Measurements from ENCODE around the gene RNASEH2A.

RNASEH2A gene

DNA sequence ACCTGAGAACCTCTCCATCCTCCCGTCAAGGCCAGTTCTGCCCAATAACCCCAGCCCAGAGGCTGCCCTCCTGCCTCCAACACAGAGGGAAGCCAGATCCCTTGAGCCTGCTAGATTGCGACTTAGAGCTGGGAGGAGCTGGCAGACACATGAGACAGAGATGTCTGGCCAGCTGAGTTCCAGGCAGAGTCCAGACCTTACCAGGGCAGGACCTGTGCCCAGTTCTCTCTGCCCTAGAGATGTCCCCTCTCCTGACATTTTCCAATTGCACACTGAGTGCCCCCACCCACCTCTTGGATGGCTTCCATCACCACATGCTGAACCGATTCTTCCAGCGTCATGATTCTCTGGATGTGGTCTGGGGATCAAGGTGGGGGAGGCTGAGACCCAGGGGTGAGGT is 34.1 kb upstream of the RNASEH2A start:
- TF ChIP-seq TAF1 (IDR thresholded peaks at IDR 0.05; ENCODE audit: borderline replicate concordance, insufficient read depth, low read length) (no peak), SIN3A (IDR thresholded peaks at IDR 0.05; ENCODE audit: borderline replicate concordance, insufficient read depth, low read length) (no peak), FOXP2 (optimal IDR thresholded peaks at IDR 0.05; ENCODE audit: borderline replicate concordance, extremely low read depth, extremely low read length, insufficient read depth) (no peak), POLR2AphosphoS5 (IDR thresholded peaks at IDR 0.05; ENCODE audit: low read depth, low read length) (no peak)
- TF ChIP-seq, protein P1, sequence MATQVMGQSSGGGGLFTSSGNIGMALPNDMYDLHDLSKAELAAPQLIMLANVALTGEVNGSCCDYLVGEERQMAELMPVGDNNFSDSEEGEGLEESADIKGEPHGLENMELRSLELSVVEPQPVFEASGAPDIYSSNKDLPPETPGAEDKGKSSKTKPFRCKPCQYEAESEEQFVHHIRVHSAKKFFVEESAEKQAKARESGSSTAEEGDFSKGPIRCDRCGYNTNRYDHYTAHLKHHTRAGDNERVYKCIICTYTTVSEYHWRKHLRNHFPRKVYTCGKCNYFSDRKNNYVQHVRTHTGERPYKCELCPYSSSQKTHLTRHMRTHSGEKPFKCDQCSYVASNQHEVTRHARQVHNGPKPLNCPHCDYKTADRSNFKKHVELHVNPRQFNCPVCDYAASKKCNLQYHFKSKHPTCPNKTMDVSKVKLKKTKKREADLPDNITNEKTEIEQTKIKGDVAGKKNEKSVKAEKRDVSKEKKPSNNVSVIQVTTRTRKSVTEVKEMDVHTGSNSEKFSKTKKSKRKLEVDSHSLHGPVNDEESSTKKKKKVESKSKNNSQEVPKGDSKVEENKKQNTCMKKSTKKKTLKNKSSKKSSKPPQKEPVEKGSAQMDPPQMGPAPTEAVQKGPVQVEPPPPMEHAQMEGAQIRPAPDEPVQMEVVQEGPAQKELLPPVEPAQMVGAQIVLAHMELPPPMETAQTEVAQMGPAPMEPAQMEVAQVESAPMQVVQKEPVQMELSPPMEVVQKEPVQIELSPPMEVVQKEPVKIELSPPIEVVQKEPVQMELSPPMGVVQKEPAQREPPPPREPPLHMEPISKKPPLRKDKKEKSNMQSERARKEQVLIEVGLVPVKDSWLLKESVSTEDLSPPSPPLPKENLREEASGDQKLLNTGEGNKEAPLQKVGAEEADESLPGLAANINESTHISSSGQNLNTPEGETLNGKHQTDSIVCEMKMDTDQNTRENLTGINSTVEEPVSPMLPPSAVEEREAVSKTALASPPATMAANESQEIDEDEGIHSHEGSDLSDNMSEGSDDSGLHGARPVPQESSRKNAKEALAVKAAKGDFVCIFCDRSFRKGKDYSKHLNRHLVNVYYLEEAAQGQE (IDR thresholded peaks at IDR 0.05; ENCODE audit: insufficient read depth in 1 of 2, low read depth in 2 of 2, low read length in 2 of 2): no peak

DNA sequence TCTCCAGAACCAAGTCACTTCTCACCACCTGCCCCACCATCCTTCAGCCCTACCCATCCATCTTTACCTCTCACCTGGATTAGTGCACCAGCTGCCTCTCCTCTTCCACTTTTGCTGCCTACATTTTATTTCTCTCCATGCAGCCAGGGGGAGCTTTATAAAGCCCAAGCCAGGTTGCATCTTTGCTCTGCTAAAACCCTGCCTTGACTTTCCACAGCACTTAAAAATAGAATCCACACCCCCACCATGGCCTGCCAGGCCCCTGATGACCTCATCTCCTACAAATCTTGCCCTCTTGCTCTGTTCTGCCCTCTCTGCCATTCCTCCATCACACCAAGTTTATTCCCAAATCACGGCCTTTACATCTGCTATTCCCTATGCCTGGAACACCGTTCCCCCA is 32.8 kb upstream of the RNASEH2A start:
- TF ChIP-seq FOXP2 (optimal IDR thresholded peaks at IDR 0.05; ENCODE audit: borderline replicate concordance, extremely low read depth, extremely low read length, insufficient read depth) (no peak), TAF1 (IDR thresholded peaks at IDR 0.05; ENCODE audit: borderline replicate concordance, insufficient read depth, low read length) (no peak), POLR2AphosphoS5 (IDR thresholded peaks at IDR 0.05; ENCODE audit: low read depth, low read length) (no peak), SIN3A (IDR thresholded peaks at IDR 0.05; ENCODE audit: borderline replicate concordance, insufficient read depth, low read length) (no peak)
- TF ChIP-seq, protein P1 (IDR thresholded peaks at IDR 0.05; ENCODE audit: insufficient read depth in 1 of 2, low read depth in 2 of 2, low read length in 2 of 2): no peak

DNA sequence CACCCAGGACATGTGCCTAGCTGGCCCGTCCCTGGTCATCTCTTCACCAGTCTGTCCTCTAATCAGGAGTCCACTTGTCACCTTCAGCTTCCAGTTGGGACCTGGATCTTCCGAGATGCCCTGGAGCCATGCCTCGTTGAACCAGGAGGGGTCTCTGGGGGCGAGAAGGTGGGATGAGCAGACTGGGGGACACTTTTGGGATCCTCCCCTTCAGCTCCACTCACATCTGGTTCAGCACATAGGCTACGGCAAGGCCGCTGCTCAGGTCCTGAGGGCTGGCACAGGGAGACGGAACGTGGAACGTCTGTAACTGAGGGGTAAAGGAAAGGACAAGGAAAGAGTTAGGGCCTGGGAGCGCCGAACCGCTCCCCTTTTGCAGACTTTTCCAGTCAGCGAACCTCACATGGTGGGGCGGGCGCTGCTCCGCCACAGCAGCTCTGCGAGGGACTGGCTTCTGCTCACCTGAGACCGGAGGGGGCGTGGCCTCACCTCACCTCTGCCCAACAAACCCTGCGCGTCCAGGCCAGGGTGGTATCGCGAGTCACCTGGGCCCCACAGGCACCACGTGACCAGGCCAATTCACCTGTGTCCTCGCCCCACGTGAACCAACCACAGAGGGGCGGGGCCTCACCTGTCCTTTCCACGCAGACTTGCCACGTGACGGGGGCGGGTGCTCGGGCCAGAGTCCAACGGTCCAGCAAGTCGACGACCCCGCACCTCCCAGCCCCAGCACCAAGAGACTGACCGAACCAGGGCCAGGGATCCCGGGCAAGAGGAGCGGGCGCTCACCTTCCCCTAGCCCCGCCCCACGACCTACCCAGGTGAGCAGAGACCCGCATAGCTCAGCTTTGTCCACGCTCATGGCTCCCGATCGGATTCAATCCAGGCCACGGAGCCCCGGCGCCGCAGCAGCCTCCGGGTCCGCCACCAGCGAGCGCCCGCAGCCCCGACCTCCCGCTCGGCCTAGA is 31.5 kb upstream of the RNASEH2A start, which contains the start of gene HOOK2:
Gene HOOK2, minus strand, starts transcription at position 965 of the 968 bp plus-strand sequence. Its CDS starts 103 bp downstream, at position 862.
- TF ChIP-seq TAF1 (IDR thresholded peaks at IDR 0.05; ENCODE audit: borderline replicate concordance, insufficient read depth, low read length) (no peak), FOXP2 (optimal IDR thresholded peaks at IDR 0.05; ENCODE audit: borderline replicate concordance, extremely low read depth, extremely low read length, insufficient read depth) (no peak), POLR2AphosphoS5 (IDR thresholded peaks at IDR 0.05; ENCODE audit: low read depth, low read length) (no peak), SIN3A (IDR thresholded peaks at IDR 0.05; ENCODE audit: borderline replicate concordance, insufficient read depth, low read length) (no peak)
- TF ChIP-seq, protein P1 (IDR thresholded peaks at IDR 0.05; ENCODE audit: insufficient read depth in 1 of 2, low read depth in 2 of 2, low read length in 2 of 2): no peak

DNA sequence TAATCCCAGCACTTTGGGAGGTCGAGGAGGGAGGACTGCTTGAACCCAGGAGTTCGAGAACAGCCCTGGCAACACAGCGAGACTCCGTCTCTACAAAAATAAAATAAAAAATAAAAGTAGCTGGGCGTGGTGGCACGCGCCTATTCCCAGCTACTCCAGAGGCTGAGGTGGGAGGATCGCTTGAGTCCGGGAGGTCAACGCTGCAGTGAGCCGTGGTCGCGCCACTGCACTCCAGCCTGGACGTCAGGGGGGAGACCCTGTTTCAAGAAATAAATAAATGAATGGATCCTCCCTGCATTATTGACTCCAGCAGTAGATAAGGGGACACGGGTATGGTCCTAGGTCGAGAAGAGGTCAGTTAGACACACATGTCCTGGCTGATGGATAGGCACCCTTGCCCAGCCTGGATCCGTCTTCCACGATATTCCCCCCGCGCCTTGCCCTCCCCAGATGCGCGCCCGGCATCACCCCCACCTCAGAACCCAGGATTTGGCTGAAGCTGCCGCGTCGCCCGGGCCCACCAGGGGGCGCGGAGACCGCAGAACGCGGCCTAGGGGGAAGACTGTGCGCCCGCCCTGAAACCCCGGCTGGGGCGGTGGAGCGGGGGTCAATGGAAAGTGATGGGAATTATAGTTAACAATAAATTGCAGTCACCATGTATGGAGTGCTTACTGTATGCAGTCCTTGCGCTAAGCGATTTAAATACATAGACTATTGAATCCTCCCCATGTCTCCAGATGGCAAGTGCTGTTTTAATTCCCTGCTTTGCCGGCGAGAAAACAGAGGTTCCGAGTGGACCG is 29.0 kb upstream of the RNASEH2A start:
- TF ChIP-seq FOXP2 (optimal IDR thresholded peaks at IDR 0.05; ENCODE audit: borderline replicate concordance, extremely low read depth, extremely low read length, insufficient read depth) (peak; percentile 48), SIN3A (IDR thresholded peaks at IDR 0.05; ENCODE audit: borderline replicate concordance, insufficient read depth, low read length) (no peak)
